Measurements from ENCODE around the gene GLI3.

Gene GLI3

DNA sequence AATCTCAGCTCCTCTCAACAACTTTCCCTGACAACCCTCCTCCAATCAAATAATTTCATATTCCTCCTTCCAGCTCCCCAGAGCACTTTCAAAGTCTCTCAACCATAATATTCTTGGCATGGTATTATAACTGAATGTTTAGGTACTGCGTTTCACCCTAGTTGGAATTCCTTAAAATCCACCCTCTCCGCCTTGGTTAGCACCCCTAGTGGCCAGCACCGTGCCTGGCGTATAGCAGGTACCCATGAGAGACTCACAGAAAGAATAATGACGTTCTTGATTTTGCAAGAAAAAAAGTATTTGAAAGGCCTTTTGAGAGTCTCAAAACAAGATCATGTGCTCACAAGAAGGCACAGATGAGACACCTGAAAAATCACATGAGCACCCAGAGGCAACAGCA lies 50.9 kb downstream of the GLI3 start:
- no peaks in the 10 kb centered on the region for H3K9me3 ChIP-seq (ENCODE audit: control insufficient read depth in 2 of 2, low read length in 2 of 2)
- H3K27me3 ChIP-seq (ENCODE audit: control insufficient read depth in 2 of 2, insufficient read depth in 2 of 2, low read length in 2 of 2), result no peaks in the 10 kb centered on the region
- H3K9ac ChIP-seq (ENCODE audit: low read depth in 1 of 2, low read length in 2 of 2), result no peak overlapping the region
- no peak overlapping the region for H3K4me3 ChIP-seq (ENCODE audit: low read length in 2 of 2)
- no peaks in the 10 kb centered on the region for H3K4me1 ChIP-seq (ENCODE audit: control insufficient read depth in 2 of 2, insufficient read depth in 2 of 2, low read length in 2 of 2)
- no peaks in the 10 kb centered on the region for H3K36me3 ChIP-seq (ENCODE audit: control insufficient read depth in 2 of 2, insufficient read depth in 2 of 2, low read length in 2 of 2)
- no peak overlapping the region for H3K27ac ChIP-seq (ENCODE audit: low read depth in 2 of 2, low read length in 2 of 2)

DNA sequence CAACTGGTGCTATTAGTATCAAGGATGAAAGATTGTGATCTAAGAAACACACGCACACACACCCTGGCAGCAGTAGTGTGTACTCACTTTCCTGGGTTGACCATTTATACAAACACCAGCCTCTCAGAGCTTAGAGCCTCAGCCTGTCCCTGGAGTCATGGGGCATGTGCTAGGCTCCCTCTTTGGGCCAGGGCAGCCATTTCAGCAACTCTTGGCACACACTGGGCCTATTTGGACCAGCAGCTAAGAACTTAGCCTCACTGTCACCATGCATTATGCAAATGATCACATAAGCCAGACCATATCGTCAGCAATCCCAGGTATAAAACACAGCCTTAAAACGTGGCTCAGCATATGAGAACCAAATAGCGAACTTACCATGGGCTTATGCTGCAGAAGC lies 51.3 kb downstream of the GLI3 start:
- Histone ChIP-seq H3K4me3 (ENCODE audit: low read length in 2 of 2) (no peak overlapping the region), H3K4me1 (ENCODE audit: control insufficient read depth in 2 of 2, insufficient read depth in 2 of 2, low read length in 2 of 2) (no peaks in the 10 kb centered on the region), H3K27ac (ENCODE audit: low read depth in 2 of 2, low read length in 2 of 2) (no peak overlapping the region), H3K9me3 (ENCODE audit: control insufficient read depth in 2 of 2, low read length in 2 of 2) (no peaks in the 10 kb centered on the region), H3K27me3 (ENCODE audit: control insufficient read depth in 2 of 2, insufficient read depth in 2 of 2, low read length in 2 of 2) (no peaks in the 10 kb centered on the region), H3K36me3 (ENCODE audit: control insufficient read depth in 2 of 2, insufficient read depth in 2 of 2, low read length in 2 of 2) (no peaks in the 10 kb centered on the region), H3K9ac (ENCODE audit: low read depth in 1 of 2, low read length in 2 of 2) (no peak overlapping the region)

DNA sequence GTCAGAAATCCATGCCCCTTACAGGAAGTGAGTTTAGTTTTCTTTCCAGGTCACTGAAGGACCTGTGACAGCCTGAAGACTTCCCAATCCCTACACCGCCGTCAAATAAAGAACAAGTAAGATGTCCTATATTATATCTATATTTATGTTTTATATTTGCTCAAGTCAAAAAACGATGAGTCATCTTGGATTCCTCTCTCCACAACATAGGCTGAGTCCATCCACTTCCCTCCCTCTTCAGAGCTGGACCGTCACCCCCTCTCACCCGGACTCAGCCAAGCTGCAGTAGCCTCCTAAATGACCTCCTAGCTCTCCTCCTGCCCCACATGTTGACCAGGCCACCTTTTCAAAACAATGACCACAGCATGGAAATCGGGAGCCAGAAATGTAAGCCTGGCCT lies 53.5 kb downstream of the GLI3 start:
- Histone ChIP-seq H3K36me3 (ENCODE audit: control insufficient read depth in 2 of 2, insufficient read depth in 2 of 2, low read length in 2 of 2) (no peaks in the 10 kb centered on the region), H3K9me3 (ENCODE audit: control insufficient read depth in 2 of 2, low read length in 2 of 2) (no peaks in the 10 kb centered on the region), H3K27me3 (ENCODE audit: control insufficient read depth in 2 of 2, insufficient read depth in 2 of 2, low read length in 2 of 2) (no peaks in the 10 kb centered on the region), H3K27ac (ENCODE audit: low read depth in 2 of 2, low read length in 2 of 2) (no peak overlapping the region), H3K4me3 (ENCODE audit: low read length in 2 of 2) (no peak overlapping the region), H3K4me1 (ENCODE audit: control insufficient read depth in 2 of 2, insufficient read depth in 2 of 2, low read length in 2 of 2) (no peaks in the 10 kb centered on the region), H3K9ac (ENCODE audit: low read depth in 1 of 2, low read length in 2 of 2) (no peak overlapping the region)

DNA sequence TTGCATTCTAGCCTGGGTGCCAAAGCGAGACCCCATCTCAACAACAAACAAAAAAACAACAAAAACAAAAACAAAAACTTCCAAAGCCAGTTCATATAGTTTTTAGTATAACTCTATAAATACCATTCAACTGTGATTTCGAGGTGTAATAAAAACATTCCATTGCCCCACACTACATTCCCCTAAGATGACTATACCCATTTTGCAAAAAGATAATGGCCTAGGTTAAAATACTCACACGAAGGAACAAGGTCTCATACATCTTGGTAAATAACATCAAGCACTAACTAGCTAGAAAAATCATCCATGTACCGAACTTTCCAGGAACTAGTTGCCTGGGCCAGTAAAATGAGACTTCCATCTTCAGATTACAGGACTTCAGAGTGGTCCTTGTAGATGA lies 55.4 kb downstream of the GLI3 start:
- no peaks in the 10 kb centered on the region for H3K36me3 ChIP-seq (ENCODE audit: control insufficient read depth in 2 of 2, insufficient read depth in 2 of 2, low read length in 2 of 2)

DNA sequence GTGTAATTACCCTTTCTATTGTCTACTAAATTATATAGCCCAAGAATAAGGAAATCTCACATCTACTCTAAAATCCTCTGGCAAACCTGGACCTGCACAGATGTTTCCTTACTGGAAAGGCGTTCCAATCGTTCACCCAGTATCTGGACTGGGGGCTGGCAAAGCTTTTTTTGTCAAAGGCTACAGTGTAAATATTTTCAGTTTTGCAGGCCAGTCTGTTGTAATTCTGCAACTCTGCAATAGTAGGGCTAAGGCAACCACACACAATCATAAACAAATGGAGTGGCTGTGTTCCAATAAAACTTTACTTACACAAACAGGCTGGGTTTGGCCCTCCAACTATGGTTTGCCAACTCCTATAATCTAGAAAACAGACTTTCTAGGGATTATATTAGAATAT lies 56.2 kb downstream of the GLI3 start:
- Histone ChIP-seq H3K9me3 (ENCODE audit: control insufficient read depth in 2 of 2, low read length in 2 of 2) (no peaks in the 10 kb centered on the region), H3K27me3 (ENCODE audit: control insufficient read depth in 2 of 2, insufficient read depth in 2 of 2, low read length in 2 of 2) (no peaks in the 10 kb centered on the region), H3K4me1 (ENCODE audit: control insufficient read depth in 2 of 2, insufficient read depth in 2 of 2, low read length in 2 of 2) (no peaks in the 10 kb centered on the region), H3K36me3 (ENCODE audit: control insufficient read depth in 2 of 2, insufficient read depth in 2 of 2, low read length in 2 of 2) (no peaks in the 10 kb centered on the region), H3K27ac (ENCODE audit: low read depth in 2 of 2, low read length in 2 of 2) (no peak overlapping the region), H3K9ac (ENCODE audit: low read depth in 1 of 2, low read length in 2 of 2) (no peak overlapping the region), H3K4me3 (ENCODE audit: low read length in 2 of 2) (no peak overlapping the region)

More for the DNA sequence above, 55.4 kb downstream of the GLI3 start:
- Histone ChIP-seq H3K4me1 (ENCODE audit: control insufficient read depth in 2 of 2, insufficient read depth in 2 of 2, low read length in 2 of 2) (no peaks in the 10 kb centered on the region), H3K27me3 (ENCODE audit: control insufficient read depth in 2 of 2, insufficient read depth in 2 of 2, low read length in 2 of 2) (no peaks in the 10 kb centered on the region), H3K27ac (ENCODE audit: low read depth in 2 of 2, low read length in 2 of 2) (no peak overlapping the region), H3K9ac (ENCODE audit: low read depth in 1 of 2, low read length in 2 of 2) (no peak overlapping the region), H3K9me3 (ENCODE audit: control insufficient read depth in 2 of 2, low read length in 2 of 2) (no peaks in the 10 kb centered on the region), H3K4me3 (ENCODE audit: low read length in 2 of 2) (no peak overlapping the region)

DNA sequence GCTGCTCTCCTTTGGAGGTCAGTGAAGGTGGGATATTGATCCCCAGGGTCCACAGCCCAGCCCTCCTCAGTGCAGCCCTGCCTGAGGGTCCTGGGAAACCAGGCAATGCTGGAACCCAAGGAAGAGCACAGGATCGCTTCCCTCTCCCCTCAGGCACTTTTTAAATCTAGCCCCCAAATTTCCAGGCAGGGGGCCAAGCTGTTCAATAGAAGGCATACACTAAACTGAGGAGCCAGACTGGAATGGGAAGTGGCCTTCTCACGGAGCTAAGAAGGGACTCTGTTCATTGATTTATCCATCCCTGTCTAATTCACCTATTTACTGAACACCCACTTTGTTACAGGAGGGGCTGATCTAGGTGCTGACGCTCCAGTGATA lies 60.3 kb downstream of the GLI3 start:
- Histone ChIP-seq H3K27me3 (ENCODE audit: control insufficient read depth in 2 of 2, insufficient read depth in 2 of 2, low read length in 2 of 2) (no peaks in the 10 kb centered on the region), H3K27ac (ENCODE audit: low read depth in 2 of 2, low read length in 2 of 2) (no peak overlapping the region), H3K36me3 (ENCODE audit: control insufficient read depth in 2 of 2, insufficient read depth in 2 of 2, low read length in 2 of 2) (no peaks in the 10 kb centered on the region), H3K9ac (ENCODE audit: low read depth in 1 of 2, low read length in 2 of 2) (no peak overlapping the region), H3K4me3 (ENCODE audit: low read length in 2 of 2) (no peak overlapping the region), H3K9me3 (ENCODE audit: control insufficient read depth in 2 of 2, low read length in 2 of 2) (no peaks in the 10 kb centered on the region), H3K4me1 (ENCODE audit: control insufficient read depth in 2 of 2, insufficient read depth in 2 of 2, low read length in 2 of 2) (peaks cover 0 to 3% of the 10 kb centered on the region in 2 donors)

DNA sequence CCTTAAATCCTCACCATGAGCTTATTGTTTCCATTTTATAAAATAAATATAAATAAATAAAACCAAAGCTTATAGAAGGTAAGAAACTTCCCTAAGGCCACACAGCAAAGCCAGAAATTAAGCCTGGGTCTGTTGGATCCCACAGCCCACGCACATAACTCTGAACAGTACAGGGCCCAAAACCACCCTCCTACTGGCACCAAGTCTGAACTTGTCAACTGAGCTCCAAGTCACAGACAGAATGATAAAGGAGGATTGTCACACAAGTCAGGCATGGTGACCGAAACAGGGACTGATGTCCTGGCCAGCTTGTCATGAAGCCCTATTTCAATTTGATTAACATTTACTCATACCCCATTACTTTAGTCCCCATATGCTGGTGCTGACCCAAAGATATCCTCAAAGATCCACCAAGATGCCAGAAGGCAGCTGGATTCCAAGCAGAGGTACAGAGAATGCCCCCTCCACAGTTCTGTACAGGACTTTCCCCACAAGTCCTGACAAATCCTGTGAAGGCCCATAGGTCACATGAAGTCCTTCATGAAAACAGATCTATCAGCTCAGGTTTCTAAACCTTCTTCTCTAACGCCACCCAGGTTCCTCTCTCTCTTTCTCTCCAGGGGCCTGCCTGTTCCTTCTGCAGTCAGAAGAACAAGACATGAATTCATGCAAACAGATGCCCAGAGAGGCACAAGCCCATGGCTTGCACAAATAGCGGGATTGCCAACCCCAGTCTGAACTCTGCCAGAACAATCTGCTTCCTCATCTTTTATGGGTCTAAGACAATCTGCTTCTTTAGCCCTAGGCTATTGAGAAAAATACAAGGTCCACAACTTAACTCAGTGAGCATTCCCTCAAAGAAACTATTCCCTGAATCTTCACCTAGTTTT lies 60.9 kb downstream of the GLI3 start:
- peaks cover 0 to 3% of the 10 kb centered on the region in 2 donors for H3K4me1 ChIP-seq (ENCODE audit: control insufficient read depth in 2 of 2, insufficient read depth in 2 of 2, low read length in 2 of 2)
- no peak overlapping the region for H3K27ac ChIP-seq (ENCODE audit: low read depth in 2 of 2, low read length in 2 of 2)
- no peaks in the 10 kb centered on the region for H3K27me3 ChIP-seq (ENCODE audit: control insufficient read depth in 2 of 2, insufficient read depth in 2 of 2, low read length in 2 of 2)
- H3K36me3 ChIP-seq (ENCODE audit: control insufficient read depth in 2 of 2, insufficient read depth in 2 of 2, low read length in 2 of 2), result no peaks in the 10 kb centered on the region
- no peak overlapping the region for H3K9ac ChIP-seq (ENCODE audit: low read depth in 1 of 2, low read length in 2 of 2)
- H3K4me3 ChIP-seq (ENCODE audit: low read length in 2 of 2), result no peak overlapping the region
- H3K9me3 ChIP-seq (ENCODE audit: control insufficient read depth in 2 of 2, low read length in 2 of 2), result no peaks in the 10 kb centered on the region

DNA sequence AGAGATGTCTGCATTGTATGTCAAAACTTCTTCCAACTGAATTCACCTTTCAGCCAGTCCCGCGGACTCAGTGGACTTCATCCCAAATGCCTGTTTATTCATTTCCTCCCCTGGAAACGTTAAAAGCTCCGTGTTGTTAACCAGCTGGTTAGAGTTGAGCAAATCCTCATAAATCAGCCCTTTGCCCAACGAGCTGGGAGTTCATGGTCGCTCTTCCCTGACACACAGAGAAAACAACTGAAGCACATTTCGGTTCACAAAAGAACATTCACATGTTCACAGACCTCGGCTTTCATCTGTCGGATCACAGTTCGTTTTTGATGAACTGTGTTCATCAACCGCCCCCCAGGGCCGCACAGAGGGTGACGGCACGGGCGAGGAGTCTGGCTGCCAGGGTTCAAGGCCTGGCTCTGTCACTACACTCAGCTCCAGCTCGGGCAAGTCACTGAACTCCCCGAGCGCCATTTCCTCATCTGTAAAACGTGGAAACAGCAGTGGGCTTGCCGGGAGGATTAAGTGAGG lies 62.6 kb downstream of the GLI3 start:
- no peaks in the 10 kb centered on the region for H3K27me3 ChIP-seq (ENCODE audit: control insufficient read depth in 2 of 2, insufficient read depth in 2 of 2, low read length in 2 of 2)
- H3K27ac ChIP-seq (ENCODE audit: low read depth in 2 of 2, low read length in 2 of 2), result no peak overlapping the region
- H3K36me3 ChIP-seq (ENCODE audit: control insufficient read depth in 2 of 2, insufficient read depth in 2 of 2, low read length in 2 of 2), result no peaks in the 10 kb centered on the region
- peaks cover 0 to 3% of the 10 kb centered on the region in 2 donors for H3K4me1 ChIP-seq (ENCODE audit: control insufficient read depth in 2 of 2, insufficient read depth in 2 of 2, low read length in 2 of 2)
- H3K9me3 ChIP-seq (ENCODE audit: control insufficient read depth in 2 of 2, low read length in 2 of 2), result no peaks in the 10 kb centered on the region
- no peak overlapping the region for H3K9ac ChIP-seq (ENCODE audit: low read depth in 1 of 2, low read length in 2 of 2)
- H3K4me3 ChIP-seq (ENCODE audit: low read length in 2 of 2), result no peak overlapping the region

DNA sequence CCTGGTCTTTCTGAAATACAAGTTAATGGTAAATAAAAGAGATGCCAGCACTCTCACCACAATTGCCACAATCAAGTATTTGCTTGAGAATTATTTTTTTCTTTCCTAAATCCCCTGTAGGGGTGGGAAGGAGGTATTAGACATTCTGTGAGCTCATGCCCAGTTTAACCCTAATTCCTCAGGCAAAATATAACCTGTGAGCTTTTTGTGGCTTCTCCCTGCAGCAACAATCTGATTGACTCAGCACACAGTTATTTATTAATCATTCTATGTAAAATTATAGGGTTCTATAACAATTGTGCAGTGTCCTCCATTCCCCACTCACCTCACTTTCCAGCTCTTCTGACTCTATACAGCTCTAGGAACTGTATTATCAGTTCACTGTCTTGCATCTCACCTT lies 66.3 kb downstream of the GLI3 start:
- Histone ChIP-seq H3K27ac (ENCODE audit: low read depth in 2 of 2, low read length in 2 of 2) (no peak overlapping the region), H3K27me3 (ENCODE audit: control insufficient read depth in 2 of 2, insufficient read depth in 2 of 2, low read length in 2 of 2) (no peaks in the 10 kb centered on the region), H3K4me3 (ENCODE audit: low read length in 2 of 2) (no peak overlapping the region), H3K9me3 (ENCODE audit: control insufficient read depth in 2 of 2, low read length in 2 of 2) (no peaks in the 10 kb centered on the region), H3K9ac (ENCODE audit: low read depth in 1 of 2, low read length in 2 of 2) (no peak overlapping the region), H3K4me1 (ENCODE audit: control insufficient read depth in 2 of 2, insufficient read depth in 2 of 2, low read length in 2 of 2) (peaks cover 0 to 3% of the 10 kb centered on the region in 2 donors), H3K36me3 (ENCODE audit: control insufficient read depth in 2 of 2, insufficient read depth in 2 of 2, low read length in 2 of 2) (no peaks in the 10 kb centered on the region)

DNA sequence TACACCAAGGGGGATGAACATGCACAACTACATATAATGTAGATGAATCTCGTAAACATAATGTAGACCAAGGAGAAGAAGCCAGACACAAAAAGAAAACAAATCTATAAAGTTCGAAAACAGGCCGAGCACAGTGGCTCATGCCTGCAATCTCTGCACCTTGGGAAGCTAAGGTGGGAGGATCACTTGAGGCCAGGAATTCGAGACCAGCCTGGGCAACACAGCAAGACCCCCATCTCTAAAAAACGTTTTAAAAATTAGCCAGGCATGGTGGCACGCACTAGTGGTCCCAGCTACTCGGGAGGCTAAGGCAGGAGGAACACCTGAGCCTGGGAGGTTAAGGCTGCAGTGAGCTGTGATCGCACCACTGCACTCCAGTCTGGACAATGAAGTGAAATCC lies 68.5 kb downstream of the GLI3 start:
- H3K4me1 ChIP-seq (ENCODE audit: control insufficient read depth in 2 of 2, insufficient read depth in 2 of 2, low read length in 2 of 2), result no peaks in the 10 kb centered on the region
- H3K9ac ChIP-seq (ENCODE audit: low read depth in 1 of 2, low read length in 2 of 2), result no peak overlapping the region
- no peak overlapping the region for H3K4me3 ChIP-seq (ENCODE audit: low read length in 2 of 2)
- H3K27me3 ChIP-seq (ENCODE audit: control insufficient read depth in 2 of 2, insufficient read depth in 2 of 2, low read length in 2 of 2), result no peaks in the 10 kb centered on the region
- no peaks in the 10 kb centered on the region for H3K9me3 ChIP-seq (ENCODE audit: control insufficient read depth in 2 of 2, low read length in 2 of 2)
- H3K36me3 ChIP-seq (ENCODE audit: control insufficient read depth in 2 of 2, insufficient read depth in 2 of 2, low read length in 2 of 2), result no peaks in the 10 kb centered on the region
- no peak overlapping the region for H3K27ac ChIP-seq (ENCODE audit: low read depth in 2 of 2, low read length in 2 of 2)
